A673 (cell line): ENCODE data around the gene POLR3K.

ENCODE experiments used
- CTCF ChIP-seq: fragments of 300-800, 200-600 bp; sonication (generic); conservative IDR thresholded peaks from 2 replicates; pipeline ENCODE4 v1.5.1; 2017; ENCODE audit warnings: low read depth, mild to moderate bottlenecking, antibody characterized with exemption, low read length, moderate library complexity, mixed read lengths
- EZH2 ChIP-seq: fragments of 200-600 bp; sonication (generic); IDR thresholded peaks from 2 replicates; pipeline ENCODE4 v1.6.1; 2017; ENCODE audit warnings: borderline replicate concordance, low read depth, mild to moderate bottlenecking, mixed read lengths, antibody characterized with exemption, low read length; ENCODE audit not compliant: poor library complexity, severe bottlenecking

- TF ChIP-seq CTCF = no peak
- TF ChIP-seq EZH2 = no peak
Observed at GRCh38 chr16:37511-37910, 15.9 kb downstream of the POLR3K start.
